ENCODE results near the gene SERPINB6. TPM values are rescaled to one million over a fixed set of nuclear protein-coding genes. Genes with fewer than 3 reads are reported as not detected.

The SERPINB6 gene
- polyA plus RNA-seq, 3 donors, result 117 to 208 (median 200) TPM

GRCh38 chr6:2956930-2957685 lies 14.3 kb downstream of the SERPINB6 start:
- Histone ChIP-seq H3K36me3 (replicated peaks in 1 of 2; ENCODE audit: control insufficient read depth in 1 of 2, insufficient read depth in 2 of 2, low read length in 2 of 2) (peaks cover 13 to 51% of the 10 kb centered on the region in 2 donors), H4K20me1 (ENCODE audit: insufficient read depth, low read length) (peaks cover 7% of the 10 kb centered on the region), H3K4me1 (ENCODE audit: control insufficient read depth in 1 of 2, insufficient read depth in 2 of 2, low read length in 2 of 2) (peaks cover 19 to 28% of the 10 kb centered on the region in 2 donors), H3K79me2 (ENCODE audit: insufficient read depth, low read length) (peaks cover 23% of the 10 kb centered on the region), H3K9me3 (replicated peaks in 1 of 2; ENCODE audit: control insufficient read depth in 1 of 2, insufficient read depth in 1 of 2, low read length in 2 of 2) (no peaks in the 10 kb centered on the region), H3K4me2 (replicated peaks; ENCODE audit: extremely low read depth, low read length, poor library complexity, severe bottlenecking) (no peak overlapping the region), H2AFZ (ENCODE audit: insufficient read depth, low read depth, low read length, poor library complexity, severe bottlenecking) (no peak overlapping the region), H3K4me3 (replicated peaks in 1 of 3; ENCODE audit: low read depth in 2 of 3, low read length in 3 of 3) (no peak overlapping the region), H3K27me3 (ENCODE audit: control insufficient read depth in 2 of 2, insufficient read depth in 2 of 2, low read length in 2 of 2) (no peaks in the 10 kb centered on the region), H3K27ac (ENCODE audit: low read depth in 1 of 2, low read length in 2 of 2) (no peak overlapping the region), H3K9ac (ENCODE audit: insufficient read depth, low read length, poor library complexity, severe bottlenecking) (no peak overlapping the region)
- DNase-seq, result no peak
- Mint-ChIP-seq H3K36me3 (peaks cover 37 to 69% of the 10 kb centered on the region in 2 donors), H3K27ac (peak overlapping the region in 1 of 7 donors; percentile 41), H3K27me3 (ENCODE audit: low read depth in 3 of 3) (no peaks in the 10 kb centered on the region), H3K4me1 (peaks cover 32% of the 10 kb centered on the region), H3K4me3 (no peak overlapping the region), H3K9me3 (peaks cover 0 to 4% (median 2%) of the 10 kb centered on the region in 7 donors)
- 88% methylated on average over 2 of the region's 5 CpGs for WGBS (ENCODE audit: insufficient coverage)
- intact Hi-C loops (cut with micrococcal nuclease), result no loop called here
- no peak for TF ChIP-seq CTCF (IDR thresholded peaks at IDR 0.05)

- Histone ChIP-seq H3K4me2 (replicated peaks; ENCODE audit: extremely low read depth, low read length, poor library complexity, severe bottlenecking) (peak overlapping the region; percentile 56), H2AFZ (ENCODE audit: insufficient read depth, low read depth, low read length, poor library complexity, severe bottlenecking) (peak overlapping the region; percentile 86), H3K4me1 (ENCODE audit: control insufficient read depth in 1 of 2, insufficient read depth in 2 of 2, low read length in 2 of 2) (peaks cover 20 to 26% of the 10 kb centered on the region in 2 donors), H3K27ac (ENCODE audit: low read depth in 1 of 2, low read length in 2 of 2) (no peak overlapping the region), H3K36me3 (replicated peaks in 1 of 2; ENCODE audit: control insufficient read depth in 1 of 2, insufficient read depth in 2 of 2, low read length in 2 of 2) (peaks cover 20 to 56% of the 10 kb centered on the region in 2 donors), H3K27me3 (ENCODE audit: control insufficient read depth in 2 of 2, insufficient read depth in 2 of 2, low read length in 2 of 2) (no peaks in the 10 kb centered on the region), H3K79me2 (ENCODE audit: insufficient read depth, low read length) (no peaks in the 10 kb centered on the region), H3K4me3 (replicated peaks in 1 of 3; ENCODE audit: low read depth in 2 of 3, low read length in 3 of 3) (no peak overlapping the region), H3K9me3 (replicated peaks in 1 of 2; ENCODE audit: control insufficient read depth in 1 of 2, insufficient read depth in 1 of 2, low read length in 2 of 2) (no peaks in the 10 kb centered on the region), H3K9ac (ENCODE audit: insufficient read depth, low read length, poor library complexity, severe bottlenecking) (no peak overlapping the region), H4K20me1 (ENCODE audit: insufficient read depth, low read length) (no peaks in the 10 kb centered on the region)
- Mint-ChIP-seq H3K27ac (peak overlapping the region in 3 of 7 donors; percentile 24 to 97 (median 96)), H3K4me3 (no peak overlapping the region), H3K27me3 (ENCODE audit: low read depth in 3 of 3) (peaks cover 0 to 2% (median 2%) of the 10 kb centered on the region in 3 donors), H3K36me3 (peaks cover 53 to 89% of the 10 kb centered on the region in 2 donors), H3K4me1 (peaks cover 26% of the 10 kb centered on the region), H3K9me3 (peaks cover 0 to 4% (median 2%) of the 10 kb centered on the region in 7 donors)
- intact Hi-C loops (cut with micrococcal nuclease), result loop anchor here (2.0 to 5.0 kb wide), 2 partner anchors 34 to 36 kb away; no protein-coding TSS in a partner anchor
- no peak for DNase-seq
- 100% methylated on average over 1 of the region's 12 CpGs for WGBS (ENCODE audit: insufficient coverage)
- TF ChIP-seq CTCF (IDR thresholded peaks at IDR 0.05), result no peak
Measured at GRCh38 chr6:2953098-2953497, 18.3 kb downstream of the SERPINB6 start.

Measured in CD14-positive monocyte (primary cell).